H1 (cell line): ENCODE data around the gene COL17A1. TPM values are rescaled to one million over a fixed set of nuclear protein-coding genes. Genes with fewer than 3 reads are reported as not detected.
A peak's percentile ranks its signal among the peaks of the same experiment; 100 is the strongest.

Experiments used
- CTCF ChIA-PET: fragments of 300-600 bp; sonication (Branson Sonifier 250); formaldehyde crosslinking; loops from one replicate; lab custom pipeline; 2021; ENCODE audit not compliant: partially characterized antibody; lab: Charles Lee
- POLR2A ChIA-PET: fragments of 300-600 bp; sonication (Branson Sonifier 250); formaldehyde crosslinking; loops from one replicate; lab custom pipeline; 2021; ENCODE audit warnings: inconsistent platforms; ENCODE audit not compliant: partially characterized antibody; lab: Charles Lee
- DNase-seq, 2 experiments: peaks; one replicate each; pipeline versions ENCODE4 v3.0.0 to v3.0.0-alpha.2; 2010 to 2022; ENCODE audit warnings: low spot score in 2 of 2, low read depth in 1 of 2, mixed read lengths in 1 of 2
- FAIRE-seq: peaks from 2 replicates; lab custom pipeline; 2011; peaks lifted over from hg19 to GRCh38; lab: Jason Lieb, UNC
- H2AFZ ChIP-seq: 2 replicates; pipeline ENCODE4 v1.8.1; 2012; ENCODE audit warnings: low read length, inconsistent platforms
- H2AK5ac ChIP-seq: 2 replicates; pipeline ENCODE4 v1.6.1; 2013; ENCODE audit warnings: low read depth, low read length
- H2BK120ac ChIP-seq: replicated peaks from 2 replicates; pipeline ENCODE3; 2013; ENCODE audit warnings: low read depth, low read length, inconsistent platforms
- H2BK12ac ChIP-seq: 2 replicates; pipeline ENCODE4 v1.6.1; 2013; ENCODE audit warnings: low read depth, low read length
- H2BK15ac ChIP-seq: 2 replicates; pipeline ENCODE4 v1.6.1; 2013; ENCODE audit warnings: low read length
- H2BK20ac ChIP-seq: 2 replicates; pipeline ENCODE4 v1.6.1; 2013; ENCODE audit warnings: low read length
- H2BK5ac ChIP-seq: 2 replicates; pipeline ENCODE4 v1.6.1; 2013; ENCODE audit warnings: low read depth, low read length
- H3K14ac ChIP-seq: 2 replicates; pipeline ENCODE4 v1.6.1; 2013; ENCODE audit warnings: inconsistent platforms; ENCODE audit not compliant: insufficient read length
- H3K18ac ChIP-seq: 2 replicates; pipeline ENCODE4 v1.6.1; 2013; ENCODE audit warnings: low read length; ENCODE audit errors: extremely low read depth
- H3K23ac ChIP-seq: 2 replicates; pipeline ENCODE4 v1.6.1; 2013; ENCODE audit warnings: inconsistent platforms; ENCODE audit not compliant: insufficient read length
- H3K23me2 ChIP-seq: 2 replicates; pipeline ENCODE4 v1.6.1; 2013; ENCODE audit warnings: low read depth, low read length
- H3K27ac ChIP-seq: 2 replicates; pipeline ENCODE4 v1.6.1; 2011; ENCODE audit warnings: low read depth, low read length, inconsistent platforms
- H3K27me3 ChIP-seq, 4 experiments: replicated peaks in 1 of 4; 1 replicate in 1 of 4; 2 replicates in 3 of 4; pipeline versions ENCODE4 v1.6.1 to v1.8.1; 2011 to 2013; ENCODE audit warnings: low read length in 3 of 4, mild to moderate bottlenecking in 3 of 4, inconsistent platforms in 2 of 4, mixed read lengths in 2 of 4, moderate library complexity in 1 of 4; ENCODE audit not compliant: control insufficient read depth in 3 of 4, insufficient read depth in 3 of 4; ENCODE audit errors: extremely low read depth in 1 of 4
- H3K36me3 ChIP-seq, 4 experiments: 2 replicates each; pipeline versions ENCODE4 v1.6.1 to v1.8.1; 2011 to 2013; ENCODE audit warnings: mild to moderate bottlenecking in 4 of 4, low read length in 3 of 4, moderate library complexity in 2 of 4, control low read depth in 1 of 4, inconsistent platforms in 1 of 4; ENCODE audit not compliant: insufficient read depth in 4 of 4, control insufficient read depth in 2 of 4
- H3K4ac ChIP-seq: replicated peaks from 2 replicates; pipeline ENCODE3; 2013; ENCODE audit warnings: low read length, low read depth, mixed read lengths, inconsistent platforms; ENCODE audit not compliant: insufficient read length
- H3K4me1 ChIP-seq, 4 experiments: replicated peaks in 1 of 4; 1 replicate in 1 of 4; 2 replicates in 3 of 4; pipeline versions ENCODE4 v1.6.1 to v1.8.1; 2011 to 2013; ENCODE audit warnings: low read length in 3 of 4, inconsistent platforms in 2 of 4, mixed read lengths in 1 of 4; ENCODE audit not compliant: insufficient read depth in 4 of 4, control insufficient read depth in 3 of 4
- H3K4me2 ChIP-seq, 2 experiments: 2 replicates each; pipeline versions ENCODE4 v1.6.1 to v1.8.1; 2011 to 2013; ENCODE audit warnings: low read depth in 2 of 2, low read length in 2 of 2, control low read depth in 1 of 2, inconsistent platforms in 1 of 2, mild to moderate bottlenecking in 1 of 2; ENCODE audit not compliant: insufficient read depth in 1 of 2
- H3K4me3 ChIP-seq, 4 experiments: fragments of 200-600, 300-600 bp in 1 of 4; sonication (generic), shearing (Covaris generic), sonication (Bioruptor Twin) in 1 of 4; 2 replicates each; pipeline versions ENCODE4 v1.5.1 to v1.8.1; 2011 to 2016; ENCODE audit warnings: low read length in 4 of 4, low read depth in 3 of 4, control low read depth in 2 of 4, inconsistent platforms in 2 of 4, mild to moderate bottlenecking in 2 of 4, mixed read lengths in 1 of 4, moderate library complexity in 1 of 4; ENCODE audit not compliant: insufficient read depth in 2 of 4; ENCODE audit errors: extremely low read depth in 1 of 4
- H3K56ac ChIP-seq: replicated peaks from 2 replicates; pipeline ENCODE3; 2013; ENCODE audit warnings: low read depth, mild to moderate bottlenecking, mixed read lengths, low read length, inconsistent platforms; ENCODE audit not compliant: insufficient read length
- H3K79me1 ChIP-seq: 2 replicates; pipeline ENCODE4 v1.6.1; 2013; ENCODE audit warnings: low read depth, low read length, control low read depth
- H3K79me2 ChIP-seq, 2 experiments: 2 replicates each; pipeline versions ENCODE4 v1.6.1 to v1.8.1; 2012 to 2013; ENCODE audit warnings: low read length in 2 of 2, mild to moderate bottlenecking in 2 of 2, inconsistent platforms in 1 of 2; ENCODE audit not compliant: insufficient read depth in 2 of 2, control insufficient read depth in 1 of 2
- H3K9ac ChIP-seq, 4 experiments: replicated peaks in 1 of 4; 1 replicate in 1 of 4; 2 replicates in 3 of 4; pipeline versions ENCODE4 v1.6.1 to v1.8.1; 2011 to 2013; ENCODE audit warnings: low read depth in 3 of 4, low read length in 3 of 4, control low read depth in 2 of 4, mild to moderate bottlenecking in 2 of 4, moderate library complexity in 2 of 4, inconsistent platforms in 1 of 4; ENCODE audit errors: extremely low read depth in 1 of 4
- H3K9me3 ChIP-seq, 2 experiments: 2 replicates each; pipeline versions ENCODE4 v1.6.1 to v1.8.1; 2012 to 2013; ENCODE audit warnings: mild to moderate bottlenecking in 2 of 2, moderate library complexity in 2 of 2, control low read depth in 1 of 2, inconsistent platforms in 1 of 2, low read depth in 1 of 2, low read length in 1 of 2, mixed read lengths in 1 of 2; ENCODE audit not compliant: insufficient read depth in 2 of 2
- H4K20me1 ChIP-seq, 2 experiments: replicated peaks in 1 of 2; 2 replicates each; pipeline versions ENCODE3 to v1.8.1; 2011 to 2013; ENCODE audit warnings: inconsistent platforms in 2 of 2, low read length in 2 of 2, mild to moderate bottlenecking in 1 of 2; ENCODE audit not compliant: insufficient read depth in 2 of 2, control insufficient read depth in 1 of 2
- H4K5ac ChIP-seq: 2 replicates; pipeline ENCODE4 v1.6.1; 2013; ENCODE audit warnings: low read length, low read depth, mixed read lengths, inconsistent platforms; ENCODE audit not compliant: insufficient read length
- H4K8ac ChIP-seq: 2 replicates; pipeline ENCODE4 v1.8.0; 2013; ENCODE audit warnings: mild to moderate bottlenecking, moderate library complexity, low read length, inconsistent platforms; ENCODE audit not compliant: insufficient read depth; ENCODE audit errors: extremely low read depth
- H4K91ac ChIP-seq: replicated peaks from 2 replicates; pipeline ENCODE3; 2013; ENCODE audit warnings: low read length, mixed read lengths, inconsistent platforms; ENCODE audit not compliant: insufficient read length
- CBX8 ChIP-seq: fragments of 300-800, 300-1000 bp; sonication (generic); IDR thresholded peaks from 2 replicates; pipeline ENCODE4 v1.7.1; 2016; ENCODE audit warnings: low read depth, low read length, borderline replicate concordance
- HDAC6 ChIP-seq: IDR thresholded peaks from one replicate; pipeline ENCODE4 v1.7.1; 2012; ENCODE audit warnings: low read depth, mild to moderate bottlenecking, inconsistent platforms, low read length, moderate library complexity
- POLR2AphosphoS5 ChIP-seq: IDR thresholded peaks from 2 replicates; pipeline ENCODE4 v1.6.1; 2011; ENCODE audit warnings: low read depth, low read length
- RAD21 ChIP-seq, 2 experiments: IDR thresholded peaks in 1 of 2; conservative IDR thresholded peaks in 1 of 2; 2 replicates each; pipeline ENCODE4 v1.6.1; 2011; ENCODE audit warnings: low read depth in 2 of 2, low read length in 2 of 2, improper control_type of control experiment in 1 of 2, inconsistent platforms in 1 of 2, mild to moderate bottlenecking in 1 of 2, moderate library complexity in 1 of 2
- RFX5 ChIP-seq: IDR thresholded peaks from 2 replicates; pipeline ENCODE4 v1.6.1; 2011; ENCODE audit warnings: low read depth, low read length, improper control_type of control experiment, borderline replicate concordance
- SIX5 ChIP-seq: IDR thresholded peaks from 2 replicates; pipeline ENCODE4 v1.6.1; 2011; ENCODE audit warnings: mild to moderate bottlenecking, low read depth, low read length
- TAF1 ChIP-seq: IDR thresholded peaks from 2 replicates; pipeline ENCODE4 v1.6.1; 2011; ENCODE audit warnings: mild to moderate bottlenecking, low read depth, low read length
- WGBS, 2 experiments: shearing (Covaris generic) in 1 of 2; methylation state at CpG; one replicate each; pipeline versions ENCODE4 v1.1.6 to v1.1.7; 2013 to 2015; ENCODE audit warnings: low lambda C conversion rate in 2 of 2, mixed read lengths in 2 of 2, inconsistent platforms in 1 of 2, low coverage in 1 of 2, missing lambda C conversion rate in 1 of 2; ENCODE audit not compliant: insufficient replicate concordance in 2 of 2, insufficient coverage in 1 of 2, insufficient read length in 1 of 2; ENCODE audit errors: extremely low coverage in 1 of 2, missing lambda C conversion rate in 1 of 2; 5-methylcytosine and 5-hydroxymethylcytosine counted together
- polyA plus RNA-seq, 7 experiments: library from polyadenylated mRNA; depleted of rRNA in 3 of 7; stranded (reverse) in 5 of 7; unstranded in 2 of 7; fragments of >200 nt in 5 of 7; fragments of 200-250 nt in 2 of 7; gene quantifications; 1 replicate in 5 of 7; 2 replicates in 1 of 7; 4 replicates in 1 of 7; pipeline versions ENCODE4 v1.2.1 to v1.2.3, GENCODE V29; 2011 to 2013; ENCODE audit warnings: missing spikeins in 2 of 7, mixed read lengths in 2 of 7
- total RNA-seq: library from RNA; stranded (reverse); fragmentation: NEBNext Ultra II Directional; extraction: Animal tissue kit (Norgen Biotek cat#: 25700); gene quantifications from 2 replicates; pipeline ENCODE4 v1.2.1, GENCODE V29; 2021

Gene COL17A1
- total and polyA plus RNA-seq, 2 of the 8 experiments (the other 6 are each of a cell fraction or from before 2014, with no cell fraction given): 0.35 to 0.37 TPM

DNA sequence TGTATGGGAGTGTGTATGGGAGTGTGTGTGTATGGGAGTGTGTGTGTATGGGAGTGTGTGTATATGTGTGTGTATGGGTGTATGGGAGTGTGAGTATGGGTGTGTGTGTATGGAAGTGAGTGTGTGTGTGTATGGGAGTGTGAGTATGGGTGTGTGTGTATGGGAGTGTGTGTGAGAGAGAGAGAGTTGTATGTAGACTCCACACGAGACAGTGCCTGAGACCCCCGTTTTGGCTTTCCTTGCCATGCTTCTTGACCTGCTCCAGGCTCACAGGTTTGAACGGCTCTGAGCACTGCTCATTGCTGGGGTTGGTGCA lies 49.7 kb downstream of the COL17A1 start:
- Histone ChIP-seq H3K36me3 (no peaks in the 10 kb centered on the region; a peak in 1 of 8 replicates), H3K14ac (no peak overlapping the region), H4K91ac (no peak overlapping the region), H3K4me3 (no peak overlapping the region), H2AK5ac (peak overlapping the region; percentile 65; the same call in 1 of the 2 replicates), H2BK12ac (no peak overlapping the region), H3K4ac (no peak overlapping the region), H3K9me3 (no peaks in the 10 kb centered on the region), H4K5ac (no peak overlapping the region), H3K79me2 (no peaks in the 10 kb centered on the region), H3K27me3 (no peaks in the 10 kb centered on the region), H3K79me1 (no peaks in the 10 kb centered on the region; the same call in 1 of the 2 replicates), H2BK120ac (no peak overlapping the region), H2AFZ (no peak overlapping the region), H3K9ac (0 out of 7 replicates have a peak overlapping the region, but pooled peaks of 1 of the 4 experiments have one; percentile 11), H2BK15ac (peak overlapping the region; percentile 36; the same call in 1 of the 2 replicates), H4K8ac (no peak overlapping the region), H3K27ac (no peak overlapping the region), H2BK5ac (no peak overlapping the region; the same call in 1 of the 2 replicates), H3K4me2 (no peak overlapping the region), H3K23me2 (peaks cover 11% of the 10 kb centered on the region; the same call in 1 of the 2 replicates), H3K23ac (no peak overlapping the region), H3K56ac (peak overlapping the region; percentile 95), H3K4me1 (peaks cover 3 to 15% (median 10%) of the 10 kb centered on the region in 4 experiments; a peak in 5 of 7 replicates), H4K20me1 (peaks cover 2 to 5% of the 10 kb centered on the region in 2 experiments), H3K18ac (no peak overlapping the region), H2BK20ac (no peak overlapping the region)
- ChIA-PET POLR2A (interaction anchor here (1.0 to 1.6 kb wide), 2 partner anchors 9 to 14 kb away, joined by 3 to 6 read pairs; no protein-coding TSS in a partner anchor), CTCF (no interaction called here)
- no peak for FAIRE-seq
- DNase-seq: no peak
- 84% methylated on average over 3 of the region's 3 CpGs; no CpG with 5 or more reads in 1 of the 2 experiments for WGBS, 2 experiments
- no peak for TF ChIP-seq HDAC6
- no peak for TF ChIP-seq CBX8
- no peak for TF ChIP-seq RFX5
- TF ChIP-seq SIX5: no peak
- no peak for TF ChIP-seq RAD21 (IDR thresholded peaks at IDR 0.05 in 1 of 2, conservative IDR thresholded peaks at IDR 0.05 in 1 of 2; ENCODE audit: low read depth in 2 of 2, low read length in 2 of 2)
- TF ChIP-seq TAF1: no peak
- no peak for TF ChIP-seq POLR2AphosphoS5
